Effector CD8-positive, alpha-beta T cell (primary cell): ENCODE measurements around the gene ELK3.
"Not testable (repeated sequence)": the region's sequence is repeated elsewhere in the genome, so short reads cannot be mapped to it uniquely, and the experiment has no call there.

Experiments used
- DNase-seq: peaks from one replicate; lab custom pipeline; 2025; lab: John Stamatoyannopoulos, UW

ELK3 gene

GRCh38 chr12:96310067-96310466 is 115.9 kb downstream of the ELK3 start:
- no peak for DNase-seq

DNA sequence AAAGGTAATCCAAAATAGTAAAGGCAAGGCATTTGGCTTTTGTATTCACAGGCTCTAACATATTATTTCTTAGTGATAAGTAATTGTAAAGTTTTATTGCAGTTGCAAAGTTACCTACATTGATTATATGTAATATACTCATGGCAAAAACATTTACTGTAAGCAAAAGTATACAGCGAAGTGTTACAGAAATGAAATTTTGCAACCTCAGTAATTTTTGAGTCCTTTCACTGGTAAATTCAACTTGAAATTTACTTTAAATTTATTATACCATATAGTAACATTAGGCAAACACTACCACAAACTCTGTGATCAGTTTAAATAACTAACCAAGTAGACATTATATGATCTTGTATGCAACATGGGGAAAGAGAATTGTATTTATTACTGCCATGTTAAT is 117.0 kb downstream of the ELK3 start:
- DNase-seq, result no peak

DNA sequence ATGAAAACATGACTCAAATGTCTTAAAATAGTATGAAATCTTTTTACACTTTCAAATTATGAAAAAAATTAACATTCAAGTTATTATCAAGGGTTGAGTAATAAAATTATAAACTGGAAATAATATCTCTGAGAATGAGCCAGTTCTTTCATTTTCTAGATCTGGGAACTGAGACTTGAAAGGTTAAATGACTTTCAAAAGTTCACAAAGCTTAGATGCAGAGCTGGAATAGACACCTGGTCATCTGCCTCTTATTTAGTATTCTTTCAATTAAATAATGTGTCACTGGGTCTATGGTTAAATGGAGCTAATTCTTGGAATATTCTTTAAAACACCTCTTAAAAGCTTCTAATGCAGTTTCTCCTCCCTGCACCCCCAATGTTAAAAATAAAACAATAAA is 119.4 kb downstream of the ELK3 start:
- no peak for DNase-seq

GRCh38 chr12:96314723-96315122 is 120.5 kb downstream of the ELK3 start:
- DNase-seq, result no peak

- DNase-seq, result not testable (repeated sequence)
These were observed 121.7 kb downstream of the ELK3 start for GRCh38 chr12:96315741-96316481.

DNA sequence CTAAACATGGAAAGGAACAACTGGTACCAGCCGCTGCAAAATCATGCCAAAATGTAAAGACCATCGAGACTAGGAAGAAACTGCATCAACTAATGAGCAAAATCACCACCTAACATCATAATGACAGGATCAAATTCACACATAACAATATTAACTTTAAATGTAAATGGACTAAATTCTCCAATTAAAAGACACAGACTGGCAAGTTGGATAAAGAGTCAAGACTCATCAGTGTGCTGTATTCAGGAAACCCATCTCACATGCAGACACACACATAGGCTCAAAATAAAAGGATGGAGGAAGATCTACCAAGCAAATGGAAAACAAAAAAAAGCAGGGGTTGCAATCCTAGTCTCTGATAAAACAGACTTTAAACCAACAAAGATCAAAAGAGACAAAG is 123.6 kb downstream of the ELK3 start:
- DNase-seq, result not testable (repeated sequence)
